GM12801 (cell line): ENCODE results near the gene POC1A.

ENCODE experiments used
- TF ChIP-seq, protein P1 (sequence below): IDR thresholded peaks from one replicate; pipeline ENCODE4 v1.5.1; 2011; ENCODE audit warnings: control low read depth; ENCODE audit not compliant: insufficient read length; ENCODE audit errors: extremely low read depth

The POC1A gene

DNA sequence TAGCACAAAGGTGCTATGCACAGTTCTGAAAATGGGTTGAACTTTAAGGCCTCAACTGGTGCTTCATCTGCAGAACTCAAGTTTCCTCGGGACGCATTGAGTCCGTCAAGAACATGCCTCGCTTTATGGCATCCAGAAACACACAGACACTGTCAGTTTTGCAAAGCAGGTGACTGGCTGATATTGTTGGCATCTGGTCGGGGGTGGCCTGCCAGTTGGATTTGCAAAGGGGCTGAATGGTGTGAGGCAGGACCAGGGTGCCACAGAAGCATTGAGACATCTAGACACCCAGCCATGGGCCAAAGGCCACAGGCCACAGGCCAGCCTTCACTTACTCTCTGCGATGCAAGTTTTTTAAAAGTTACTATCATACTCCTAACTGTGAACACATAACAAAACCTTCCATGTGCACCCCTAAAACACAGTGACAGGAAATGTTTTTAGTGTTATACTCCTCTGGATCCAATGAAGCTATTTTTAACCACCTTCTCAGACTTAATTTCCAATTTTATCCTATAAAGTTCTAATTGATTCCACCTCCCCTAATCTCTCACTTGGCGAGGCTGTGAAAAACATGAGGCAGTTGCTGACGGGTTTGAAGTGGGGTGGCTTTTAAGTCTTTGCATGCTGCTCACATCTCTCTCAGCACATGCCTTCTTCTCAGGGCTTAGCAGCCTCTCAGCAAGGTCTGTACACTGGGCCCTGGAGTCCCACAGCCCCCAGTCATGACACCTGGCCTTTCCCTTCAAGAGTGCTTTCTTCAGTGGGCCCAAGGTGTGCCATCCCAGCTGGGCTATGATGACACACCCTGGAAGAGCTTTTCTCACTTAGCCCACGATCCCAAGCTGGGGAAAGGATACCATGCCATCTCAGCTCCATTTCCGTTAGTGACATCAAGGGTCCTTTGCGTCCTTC is 59.4 kb downstream of the POC1A start:
- TF ChIP-seq, protein P1, sequence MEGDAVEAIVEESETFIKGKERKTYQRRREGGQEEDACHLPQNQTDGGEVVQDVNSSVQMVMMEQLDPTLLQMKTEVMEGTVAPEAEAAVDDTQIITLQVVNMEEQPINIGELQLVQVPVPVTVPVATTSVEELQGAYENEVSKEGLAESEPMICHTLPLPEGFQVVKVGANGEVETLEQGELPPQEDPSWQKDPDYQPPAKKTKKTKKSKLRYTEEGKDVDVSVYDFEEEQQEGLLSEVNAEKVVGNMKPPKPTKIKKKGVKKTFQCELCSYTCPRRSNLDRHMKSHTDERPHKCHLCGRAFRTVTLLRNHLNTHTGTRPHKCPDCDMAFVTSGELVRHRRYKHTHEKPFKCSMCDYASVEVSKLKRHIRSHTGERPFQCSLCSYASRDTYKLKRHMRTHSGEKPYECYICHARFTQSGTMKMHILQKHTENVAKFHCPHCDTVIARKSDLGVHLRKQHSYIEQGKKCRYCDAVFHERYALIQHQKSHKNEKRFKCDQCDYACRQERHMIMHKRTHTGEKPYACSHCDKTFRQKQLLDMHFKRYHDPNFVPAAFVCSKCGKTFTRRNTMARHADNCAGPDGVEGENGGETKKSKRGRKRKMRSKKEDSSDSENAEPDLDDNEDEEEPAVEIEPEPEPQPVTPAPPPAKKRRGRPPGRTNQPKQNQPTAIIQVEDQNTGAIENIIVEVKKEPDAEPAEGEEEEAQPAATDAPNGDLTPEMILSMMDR, result no peak

DNA sequence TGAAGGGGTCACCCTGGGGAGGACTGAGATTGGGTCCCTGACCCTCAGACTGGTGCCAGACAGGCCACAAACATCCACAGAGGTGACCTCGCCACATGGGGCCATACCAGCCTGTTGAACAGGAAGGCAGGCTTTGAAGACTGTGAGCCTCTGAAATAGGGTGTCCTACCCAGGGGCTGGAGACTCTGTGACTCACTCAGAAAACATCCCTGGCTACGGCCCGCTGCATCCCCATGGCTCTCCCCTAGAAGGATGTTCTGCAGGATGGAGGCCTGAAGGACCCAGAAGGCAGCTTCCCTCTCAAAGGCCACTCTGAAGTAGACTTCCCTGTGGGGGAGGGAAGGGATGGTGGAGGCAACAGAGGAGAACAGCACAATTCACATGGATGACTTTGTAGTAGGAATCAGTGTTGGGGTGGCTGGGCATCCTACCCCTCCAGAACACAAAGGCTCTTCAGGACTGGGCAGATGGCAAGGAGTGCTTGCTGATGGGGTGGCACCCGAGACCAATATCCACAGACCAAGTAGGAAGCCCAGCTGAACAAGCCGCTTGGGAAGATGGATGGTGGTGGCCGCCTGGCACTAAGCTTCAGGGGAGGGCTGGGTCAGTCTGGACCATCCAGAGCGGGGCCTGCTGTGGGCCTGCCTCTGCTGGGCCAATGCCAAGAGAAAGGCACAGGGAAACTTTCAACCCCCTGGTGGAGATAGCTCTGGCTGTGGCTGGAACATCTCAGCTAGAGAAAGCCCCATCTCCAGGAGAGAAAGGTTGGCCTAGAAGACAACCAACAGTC is 60.3 kb downstream of the POC1A start:
- TF ChIP-seq, protein P1, result no peak

DNA sequence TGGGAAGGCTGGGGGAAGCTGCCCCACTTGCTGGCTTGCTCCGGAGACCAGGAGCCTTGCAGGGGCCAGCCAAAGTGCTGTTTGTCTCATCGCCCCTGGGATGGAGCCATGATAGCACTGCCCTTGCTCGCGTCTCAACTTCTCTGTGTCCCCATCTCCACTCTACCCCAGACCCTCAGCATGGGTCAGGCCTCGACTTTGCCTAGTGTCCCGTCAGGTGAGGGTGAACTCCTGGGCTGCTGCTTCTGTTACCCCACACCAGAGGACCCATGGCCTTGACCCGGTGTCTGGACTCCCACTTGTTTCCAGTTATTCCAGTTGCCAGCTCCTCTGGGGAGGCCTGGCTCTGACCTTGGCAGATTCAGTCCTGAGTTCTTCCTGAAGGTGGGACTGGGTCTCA is 61.3 kb downstream of the POC1A start:
- TF ChIP-seq, protein P1, result no peak

DNA sequence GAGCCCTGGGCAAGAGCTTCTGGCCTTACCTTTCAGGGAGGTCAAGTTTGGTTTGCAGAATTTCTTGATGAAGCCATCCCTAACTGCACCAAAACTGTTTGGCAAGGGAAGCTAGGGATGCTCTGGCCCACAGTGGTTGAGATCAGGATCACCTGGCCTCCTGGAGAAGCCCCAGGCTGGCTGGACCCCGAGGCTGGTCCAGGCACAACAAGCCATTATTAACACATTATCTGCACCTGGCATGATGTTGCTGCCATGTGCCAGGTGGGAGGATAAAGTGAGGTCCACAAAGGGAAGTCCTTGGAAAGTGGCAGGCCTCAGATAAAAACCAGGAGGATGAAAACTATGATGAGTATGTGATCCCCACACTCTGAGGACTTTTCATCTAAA is 62.0 kb downstream of the POC1A start:
- TF ChIP-seq, protein P1, result no peak

DNA sequence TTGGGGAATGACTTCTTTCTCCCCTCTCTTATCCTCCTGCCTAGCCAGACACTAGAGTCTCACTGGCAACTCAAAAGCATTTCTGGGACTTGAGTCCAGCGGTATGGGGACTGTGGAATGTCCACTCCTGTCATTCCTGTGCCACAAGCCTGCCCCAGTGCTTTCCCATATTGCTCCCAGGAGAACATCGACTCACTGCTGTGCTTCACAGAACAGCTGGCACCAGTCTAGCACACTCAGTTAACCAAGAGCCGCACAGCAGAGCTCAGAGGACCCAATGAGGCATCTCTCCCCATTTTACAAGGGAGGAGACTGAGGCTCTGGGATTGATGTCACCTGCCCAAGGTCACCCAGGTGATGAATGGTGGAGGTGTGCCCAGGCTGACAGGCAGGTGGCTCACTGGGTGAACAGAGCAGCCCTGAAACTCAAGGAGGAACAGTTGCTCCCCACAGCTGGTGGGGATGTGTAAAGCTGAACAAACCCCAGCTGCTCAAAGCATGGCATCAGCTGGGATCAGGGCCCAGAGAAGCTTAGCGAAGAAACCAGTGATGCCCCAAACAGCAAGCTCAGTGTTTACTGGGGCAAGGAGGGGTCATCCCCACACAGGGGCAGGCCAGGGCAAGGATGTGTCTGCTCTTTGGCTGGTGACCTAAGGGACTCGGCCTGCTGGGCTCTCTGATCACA is 62.5 kb downstream of the POC1A start:
- TF ChIP-seq, protein P1, result no peak

DNA sequence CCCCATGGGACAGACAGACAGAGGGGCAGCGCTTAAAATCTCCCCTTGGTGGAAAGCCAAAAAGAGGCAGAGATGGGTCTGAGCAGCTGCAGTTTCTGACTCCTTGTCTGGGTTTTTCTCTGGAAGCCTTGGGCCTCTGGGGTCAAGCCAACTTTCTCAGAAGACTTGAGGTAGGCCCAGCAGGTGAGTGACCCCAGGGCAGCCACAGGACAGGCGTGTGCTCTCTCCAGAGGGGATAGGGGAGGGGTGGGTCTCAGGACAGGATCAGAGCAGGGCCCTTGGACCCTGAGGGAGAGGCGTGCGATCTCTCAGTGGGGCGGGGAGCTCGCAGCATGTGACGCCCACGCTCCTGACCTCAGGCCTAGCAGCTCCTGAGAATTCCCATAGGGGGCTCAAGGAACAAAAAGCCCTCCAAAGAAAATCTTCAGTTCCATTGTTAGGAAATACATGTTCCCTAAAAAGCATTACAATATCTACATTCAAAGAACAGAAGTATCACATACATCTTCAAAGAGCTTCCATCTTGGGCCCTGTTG is 63.2 kb downstream of the POC1A start:
- TF ChIP-seq, protein P1, result no peak
